Measurements from ENCODE around the gene CCDC38.

Gene CCDC38

DNA sequence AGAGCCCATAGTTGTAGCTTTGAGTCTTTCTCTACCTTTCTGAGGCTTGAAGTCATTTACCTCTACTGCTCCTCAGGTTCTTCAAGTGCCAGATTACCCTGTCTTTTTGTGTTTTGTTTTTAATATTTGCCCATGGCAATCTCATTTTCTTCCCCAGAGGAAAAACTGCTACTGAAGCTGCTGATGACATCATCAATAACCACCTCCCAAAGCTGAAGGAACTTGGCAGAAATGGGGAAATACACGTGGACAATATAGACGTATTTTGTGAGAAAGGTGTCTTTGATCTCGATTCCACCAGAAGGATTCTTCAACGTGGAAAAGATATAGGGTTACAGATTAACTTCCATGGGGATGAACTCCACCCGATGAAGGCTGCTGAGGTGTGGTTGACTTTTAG, 17.8 kb upstream of the CCDC38 start:
- DNase-seq (ENCODE audit: low read depth) = no peak

DNA sequence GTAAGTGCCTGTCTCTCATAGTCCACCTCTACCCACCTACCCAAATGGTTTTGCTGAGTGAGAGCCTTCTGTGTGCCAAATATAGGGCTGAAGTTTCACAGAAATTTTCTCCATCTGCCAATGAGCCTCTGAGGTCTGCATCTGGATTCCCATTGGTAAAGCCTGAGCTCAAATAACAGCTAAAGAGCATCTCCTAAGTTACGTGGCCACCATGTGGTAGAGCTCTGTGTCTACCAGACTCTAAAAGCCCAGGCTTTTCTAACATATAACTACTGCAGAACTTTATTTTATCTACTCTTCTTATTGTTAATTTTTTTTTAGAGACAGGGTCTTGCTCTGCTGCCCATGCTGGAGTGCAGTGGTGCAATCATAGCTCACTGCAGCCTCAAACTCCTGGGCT, 16.7 kb upstream of the CCDC38 start:
- DNase-seq (ENCODE audit: low read depth) = peak; percentile 33

DNA sequence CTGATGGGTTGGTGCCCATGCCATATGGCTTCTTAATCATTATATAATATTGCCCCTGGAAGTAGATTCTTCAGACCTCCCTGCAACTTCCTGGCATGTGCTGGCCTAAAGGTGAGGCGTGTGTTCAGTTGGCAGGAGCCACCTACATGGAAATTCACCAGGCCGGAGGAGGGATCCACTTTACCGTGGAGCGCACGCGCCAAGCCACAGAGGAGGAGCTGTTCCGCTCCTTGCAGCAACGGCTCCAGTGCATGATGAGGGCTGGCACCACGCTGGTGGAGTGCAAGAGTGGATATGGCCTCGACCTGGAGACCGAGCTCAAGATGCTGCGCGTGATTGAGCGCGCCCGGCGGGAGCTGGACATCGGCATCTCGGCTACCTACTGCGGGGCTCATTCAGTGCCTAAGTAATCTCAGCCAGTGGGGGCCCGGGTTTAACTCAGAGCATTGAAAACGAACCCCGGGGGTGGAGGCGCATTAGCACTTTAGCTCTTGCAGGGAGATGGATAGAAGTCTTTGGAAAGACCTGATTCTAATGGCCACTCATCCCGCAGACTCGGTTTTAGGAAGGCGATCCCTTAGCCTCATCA, 14.2 kb upstream of the CCDC38 start:
- DNase-seq (ENCODE audit: low read depth) = no peak

DNA sequence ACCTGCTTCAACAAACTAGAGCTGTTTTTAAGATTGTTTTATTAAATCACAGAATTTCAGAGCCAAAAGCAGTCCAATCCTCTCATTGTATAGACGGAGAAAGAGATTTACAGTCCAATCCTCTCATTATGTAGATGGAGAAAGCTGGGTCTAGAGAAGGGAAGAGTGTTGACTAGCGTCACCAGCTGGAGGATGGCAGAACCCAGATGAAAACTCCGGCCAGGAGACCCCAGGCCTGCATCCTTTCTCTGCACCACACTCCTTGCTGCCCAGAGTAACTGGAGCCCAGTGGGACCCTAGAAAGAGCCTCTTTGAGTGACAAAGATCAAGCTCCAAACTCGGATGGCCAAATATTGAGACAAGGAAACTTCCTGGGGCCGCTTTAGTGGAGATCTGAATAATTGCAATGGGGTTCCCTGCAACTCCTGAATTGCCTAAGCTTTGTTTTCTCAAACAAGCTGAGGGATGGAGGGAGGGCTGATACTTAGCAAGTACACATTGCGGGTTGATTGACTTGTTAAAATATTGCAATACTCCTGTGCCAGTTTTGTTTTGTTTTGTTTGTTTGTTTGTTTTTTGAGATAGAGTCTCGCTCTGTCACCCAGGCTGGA, 13.2 kb upstream of the CCDC38 start:
- no peak for DNase-seq (ENCODE audit: low read depth)

DNA sequence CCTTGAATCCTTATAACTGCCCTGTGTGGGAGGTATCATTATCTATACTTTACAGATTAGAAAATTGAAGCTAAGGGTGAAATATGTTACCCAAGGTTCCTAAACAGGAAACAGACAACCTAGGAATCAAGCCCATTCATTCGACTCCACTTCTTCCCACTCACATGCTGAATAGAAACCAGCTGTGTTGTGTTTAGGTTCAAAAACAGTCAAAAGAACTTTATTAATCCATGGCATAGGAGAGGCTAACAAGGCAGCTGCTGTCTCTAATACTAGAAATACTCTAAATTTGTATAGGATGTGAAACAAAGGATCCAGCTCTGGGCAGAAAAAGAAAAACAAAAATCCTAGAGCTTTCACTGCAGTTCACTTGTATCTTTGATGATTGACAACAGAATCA, 10.6 kb upstream of the CCDC38 start:
- no peak for DNase-seq (ENCODE audit: low read depth)

DNA sequence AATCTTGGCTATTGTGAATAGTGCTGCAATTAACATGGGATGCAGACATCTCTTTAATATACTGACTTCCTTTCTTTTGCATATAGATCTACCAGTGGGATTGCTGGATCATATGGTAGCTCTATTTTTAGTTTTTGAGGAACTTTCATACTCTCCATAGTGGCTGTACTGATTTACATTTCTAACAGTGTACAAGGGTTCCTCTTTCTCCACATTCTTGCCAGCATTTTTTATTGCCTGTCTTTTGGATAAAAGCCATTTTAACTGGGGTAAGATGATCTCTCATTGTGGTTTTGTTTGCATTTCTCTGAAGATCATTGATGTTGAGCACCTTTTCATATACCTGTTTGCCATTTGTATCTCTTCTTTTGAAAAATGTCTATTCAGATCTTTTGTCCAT, 9.1 kb upstream of the CCDC38 start:
- no peak for DNase-seq (ENCODE audit: low read depth)

DNA sequence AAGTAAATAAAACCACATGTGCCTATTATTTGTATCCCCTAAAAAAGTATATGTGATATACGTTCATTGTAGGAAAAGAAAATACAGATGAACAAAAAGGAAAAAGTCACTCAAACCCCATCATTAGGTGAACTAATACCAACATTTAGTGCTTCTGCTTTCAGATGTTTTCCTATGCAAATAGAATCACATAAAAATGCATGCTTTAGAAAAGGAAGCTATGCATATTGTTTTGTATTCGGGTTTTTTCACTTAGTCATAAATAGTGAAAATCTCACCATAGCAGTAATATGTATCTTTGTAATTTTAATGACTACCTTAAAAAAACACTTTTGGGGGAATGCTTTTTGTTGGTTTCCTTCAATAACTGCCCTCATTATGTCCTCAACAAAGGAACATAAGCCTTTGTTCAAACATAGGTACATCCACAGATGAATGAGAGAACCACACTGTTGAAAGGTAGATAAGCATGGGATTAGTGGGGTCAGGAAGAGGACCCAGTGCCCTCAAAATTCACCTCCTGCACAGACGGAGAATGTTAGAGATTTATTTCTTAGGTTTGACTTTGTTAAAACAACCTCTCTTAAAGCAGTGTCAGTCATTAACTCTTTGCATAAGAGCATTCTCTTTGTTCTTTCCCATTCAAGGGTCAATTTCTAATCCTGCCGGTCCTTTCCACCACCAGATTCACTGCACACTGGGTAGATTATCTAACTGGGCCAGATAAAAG, 7.2 kb upstream of the CCDC38 start:
- DNase-seq (ENCODE audit: low read depth) = no peak

DNA sequence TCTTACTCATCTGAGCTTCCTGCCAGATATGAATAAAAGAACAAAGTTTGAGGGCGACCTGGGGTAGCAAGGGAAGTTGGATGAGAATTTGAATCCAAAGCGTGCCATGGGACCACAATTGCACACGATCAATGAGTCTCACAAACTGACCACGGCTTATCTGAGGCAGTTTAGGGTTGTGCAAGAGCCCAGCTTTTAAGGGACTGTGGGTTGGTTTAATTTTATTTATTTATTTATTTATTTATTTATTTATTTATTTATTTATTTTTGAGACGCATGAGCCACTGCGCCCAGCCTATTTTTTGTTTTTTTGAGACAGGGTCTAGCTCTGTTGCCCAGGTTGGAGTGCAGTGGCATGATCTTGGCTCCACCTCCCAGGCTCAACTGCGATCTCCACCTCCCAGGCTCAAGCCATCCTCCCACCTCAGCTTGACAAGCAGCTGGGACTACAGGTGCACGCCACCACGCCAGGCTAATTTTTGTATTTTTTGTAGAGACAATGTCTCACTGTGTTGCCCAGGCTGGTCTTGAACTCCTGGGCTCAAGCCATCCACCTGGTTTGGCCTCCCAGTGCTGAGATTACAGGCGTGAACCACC, 1.8 kb upstream of the CCDC38 start:
- DNase-seq (ENCODE audit: low read depth) = no peak

DNA sequence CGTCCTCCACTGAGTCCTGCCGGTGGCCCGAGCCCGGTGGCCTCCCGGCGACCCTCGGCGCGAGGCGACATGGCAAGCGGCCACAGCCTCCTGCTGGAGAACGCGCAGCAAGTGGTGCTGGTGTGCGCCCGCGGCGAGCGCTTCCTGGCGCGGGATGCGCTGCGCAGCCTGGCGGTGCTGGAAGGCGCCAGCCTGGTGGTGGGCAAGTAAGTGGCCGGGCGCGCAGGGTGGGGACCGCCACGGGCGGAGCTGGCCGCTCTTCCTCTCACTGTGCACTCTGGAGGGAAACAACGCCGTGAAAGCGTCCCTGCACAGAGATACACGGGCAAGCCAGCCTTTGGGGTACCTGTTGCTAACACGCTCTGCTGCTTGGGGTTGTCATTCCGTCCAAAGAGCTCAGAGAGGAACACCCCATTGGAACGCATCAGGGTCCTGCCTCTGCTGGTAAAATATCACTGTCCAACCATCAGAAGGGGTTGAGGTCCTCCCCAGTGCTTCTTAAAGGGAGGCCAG, 972 bp upstream of the CCDC38 start, which contains the start of gene AMDHD1:
TSS of gene AMDHD1 (plus strand) at position 2 of the 513 bp plus-strand sequence. CDS start at position 70, 68 bp downstream.
- peak; percentile 48 for DNase-seq (ENCODE audit: low read depth)

DNA sequence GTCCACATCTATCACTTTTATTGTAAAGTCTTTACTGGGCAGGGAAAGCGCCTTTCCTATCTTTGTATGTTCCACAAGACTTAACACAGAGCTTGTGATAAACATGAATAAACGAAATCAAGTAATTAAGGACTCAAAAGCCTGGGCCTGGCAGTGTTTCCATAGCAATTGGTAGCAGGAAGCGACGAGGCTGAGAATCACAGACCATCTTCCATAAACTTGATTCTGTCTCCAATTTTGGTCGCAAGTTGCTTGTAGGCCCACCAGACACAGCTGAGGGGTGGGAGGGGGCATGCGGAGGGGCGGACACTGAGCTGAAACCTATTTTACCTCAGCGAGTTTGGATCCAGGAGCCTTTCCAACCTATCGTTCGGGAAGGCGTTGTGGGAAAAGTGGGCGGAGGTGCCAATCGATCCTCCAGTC, 302 bp downstream of the CCDC38 start:
- no peak for DNase-seq (ENCODE audit: low read depth)

DNA sequence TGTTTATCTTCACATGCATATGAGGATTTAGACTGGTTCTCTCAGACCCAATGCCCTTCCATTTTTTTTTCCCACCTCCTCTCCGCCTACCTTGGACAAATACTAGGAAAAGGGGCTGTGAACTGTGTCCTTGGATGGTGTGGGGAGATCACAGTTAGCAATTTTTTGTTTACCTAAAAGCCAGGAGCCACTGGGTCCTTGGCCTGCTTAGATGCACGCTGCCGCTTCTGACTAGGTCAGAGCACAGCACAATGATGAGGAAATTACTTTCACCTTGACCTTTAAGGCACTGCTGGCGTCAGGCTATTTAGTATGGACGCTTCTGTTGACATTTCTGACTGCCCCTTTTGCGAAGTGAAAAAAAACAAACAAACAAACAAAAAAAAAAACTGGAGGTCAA, 1.9 kb downstream of the CCDC38 start:
- no peak for DNase-seq (ENCODE audit: low read depth)

DNA sequence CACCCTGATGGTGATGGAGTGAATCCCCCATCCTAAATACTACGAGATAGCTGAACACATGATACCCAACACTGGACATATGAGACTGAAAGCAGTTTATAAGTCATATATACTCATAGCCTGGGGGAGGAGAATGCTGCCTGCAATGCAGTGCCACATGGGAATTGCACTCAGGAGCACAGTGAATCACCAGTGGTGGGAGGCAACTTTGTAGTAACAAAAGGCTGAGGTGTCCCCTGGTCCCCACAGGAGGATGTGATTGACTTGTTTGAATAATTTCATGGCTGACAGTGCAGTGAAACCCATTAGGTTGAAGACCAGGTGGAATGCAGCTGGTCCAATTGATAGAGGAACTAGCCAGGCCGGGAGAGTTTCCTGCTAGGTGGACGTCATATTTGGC, 20.2 kb downstream of the CCDC38 start:
- DNase-seq (ENCODE audit: low read depth) = peak; percentile 0

DNA sequence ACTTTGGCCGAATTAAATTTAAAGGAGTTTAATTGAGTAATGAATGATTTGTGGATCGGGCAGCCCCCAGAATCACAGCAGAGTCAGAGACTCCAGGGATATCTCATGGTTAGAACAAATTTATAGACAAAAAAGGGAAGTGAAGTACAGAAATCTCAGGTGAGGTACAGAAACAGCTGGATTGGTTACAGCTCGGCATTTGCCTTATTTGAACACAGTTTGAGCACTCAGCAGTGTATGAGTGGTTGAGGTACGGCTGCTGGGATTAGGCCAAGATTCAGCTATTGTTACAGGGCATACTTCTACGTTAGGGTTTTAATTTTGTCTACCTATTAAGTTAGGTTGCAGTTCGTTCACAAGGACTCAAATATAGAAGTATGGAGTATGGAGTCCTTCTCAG, 23.3 kb downstream of the CCDC38 start:
- no peak for DNase-seq (ENCODE audit: low read depth)

DNA sequence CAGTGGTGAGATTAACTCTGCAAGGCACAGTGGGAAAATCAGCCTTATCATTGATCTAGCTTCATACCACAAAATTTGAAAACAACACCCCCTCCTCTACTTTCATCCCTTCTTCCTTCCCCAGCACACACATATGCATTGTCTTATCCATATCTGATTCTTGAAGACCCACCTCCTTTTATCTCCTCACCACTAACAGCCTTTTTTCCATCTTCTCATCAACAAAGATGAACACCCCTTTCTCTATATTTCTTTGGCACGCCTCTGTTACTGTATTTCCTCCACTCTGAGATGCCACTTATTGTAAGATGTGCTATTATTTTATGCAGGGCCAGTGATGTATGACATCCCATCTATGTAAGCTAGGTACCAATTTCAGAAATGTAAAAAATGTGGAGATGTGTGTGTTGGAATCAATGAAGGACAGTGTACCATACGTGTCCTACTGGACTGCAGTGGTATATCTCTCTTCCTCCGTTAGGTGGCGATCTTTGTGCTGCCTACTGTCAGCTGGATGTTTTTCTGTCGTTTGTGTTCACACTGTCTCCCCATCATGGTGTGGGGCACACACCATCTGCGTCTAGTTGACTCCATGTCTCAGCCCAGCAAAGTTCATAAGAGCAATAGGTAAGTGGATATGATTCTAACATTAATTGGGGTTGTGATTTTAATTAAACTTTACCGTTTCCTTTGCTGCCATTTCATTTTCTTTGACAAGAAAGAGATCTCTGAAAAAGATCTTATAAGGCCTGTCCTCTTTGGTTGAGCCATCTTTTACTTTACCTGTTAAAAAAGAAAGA, 24.0 kb downstream of the CCDC38 start:
- peak; percentile 61 for DNase-seq (ENCODE audit: low read depth)

DNA sequence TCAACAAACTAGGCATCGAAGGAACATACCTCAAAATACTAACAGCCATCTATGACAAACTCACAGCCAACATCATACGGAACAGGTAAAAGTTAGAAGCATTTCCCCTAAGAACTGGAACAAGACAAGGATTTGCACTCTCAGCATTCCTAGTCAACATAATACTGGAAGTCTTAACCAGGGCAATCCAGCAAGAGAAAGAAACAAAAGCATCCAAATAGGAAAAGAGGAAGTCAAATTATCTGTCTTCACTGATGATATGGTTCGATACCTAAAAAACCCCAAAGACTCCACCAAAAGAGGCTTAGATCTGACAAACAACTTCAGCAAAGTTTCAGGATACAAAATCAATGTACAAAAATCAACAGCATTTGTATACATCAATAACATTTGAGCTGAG, 32.5 kb downstream of the CCDC38 start:
- no peak for DNase-seq (ENCODE audit: low read depth)

DNA sequence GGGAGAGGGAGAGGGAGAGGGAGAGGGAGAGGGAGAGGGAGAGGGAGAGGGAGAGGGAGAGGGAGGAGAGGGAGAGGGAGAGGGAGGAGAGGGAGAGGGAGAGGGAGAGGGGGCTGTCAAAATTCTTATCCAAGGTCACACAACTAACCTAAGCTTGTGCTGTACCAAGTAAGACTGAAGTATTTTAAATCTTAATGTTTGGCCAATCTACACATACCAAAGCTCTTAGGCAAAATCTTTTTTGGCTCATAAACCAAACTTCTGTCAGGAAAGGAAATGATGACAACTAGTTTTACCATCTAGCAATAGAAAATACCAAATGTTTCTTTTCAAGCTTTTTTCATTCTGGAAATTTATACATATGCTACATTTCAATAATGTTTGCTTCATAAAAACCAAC, 33.8 kb downstream of the CCDC38 start:
- DNase-seq (ENCODE audit: low read depth) = peak; percentile 58

DNA sequence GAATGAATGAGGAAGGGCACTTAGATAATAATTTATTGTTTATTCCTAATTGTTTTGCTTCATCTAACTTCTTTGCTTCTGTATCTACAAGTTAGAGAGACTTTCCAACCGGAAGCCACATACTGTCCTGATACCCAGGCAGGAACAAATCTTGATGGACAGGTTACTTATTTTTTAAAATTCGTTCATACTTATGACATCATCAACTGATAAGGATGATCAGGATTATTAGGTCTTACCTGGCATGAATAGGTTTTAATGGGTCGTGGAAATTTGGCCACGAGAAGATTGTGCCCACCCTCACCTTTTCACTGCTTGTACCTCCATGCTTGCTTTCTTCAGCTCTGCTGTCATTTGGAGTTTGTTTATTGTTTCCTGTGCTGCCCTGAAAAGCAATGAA, 44.3 kb downstream of the CCDC38 start:
- DNase-seq (ENCODE audit: low read depth) = no peak

DNA sequence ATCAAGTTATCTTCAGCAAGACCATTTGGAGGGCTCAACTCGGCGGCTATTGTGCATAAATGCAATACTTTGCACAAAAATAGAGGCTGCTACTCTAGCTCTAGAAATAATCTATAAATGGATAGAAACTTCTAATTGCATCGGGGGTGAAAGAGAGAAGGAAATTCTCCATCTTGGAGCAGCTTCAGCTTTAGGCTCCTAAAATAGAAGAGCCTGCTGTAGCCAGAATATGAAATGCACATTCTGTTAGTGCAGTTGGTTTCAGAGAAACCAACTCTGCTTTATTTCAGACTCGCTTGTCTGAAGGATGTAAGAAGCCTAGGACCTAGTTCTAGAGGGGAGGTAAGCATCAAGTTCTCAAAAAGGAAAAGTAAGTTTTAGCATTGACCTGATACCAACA, 45.6 kb downstream of the CCDC38 start:
- no peak for DNase-seq (ENCODE audit: low read depth)

DNA sequence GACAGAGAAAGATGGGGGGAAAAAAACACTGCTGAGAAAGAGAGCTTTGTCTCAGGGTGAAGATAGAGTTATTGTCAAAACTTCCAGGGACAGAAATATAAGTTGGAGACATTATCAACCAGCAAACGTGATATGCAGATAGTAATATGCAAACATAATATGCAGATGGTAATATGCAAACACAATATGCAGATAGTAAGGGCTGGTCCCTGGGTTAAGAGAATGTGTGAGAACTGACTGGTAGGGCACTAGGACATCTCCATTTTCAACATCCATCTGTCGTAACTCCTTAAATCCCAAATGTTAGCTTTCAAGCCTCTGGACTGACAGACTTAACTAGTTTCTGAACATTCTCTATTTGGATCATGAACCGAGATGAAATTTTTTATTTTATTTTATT, 51.5 kb downstream of the CCDC38 start:
- DNase-seq (ENCODE audit: low read depth) = no peak

DNA sequence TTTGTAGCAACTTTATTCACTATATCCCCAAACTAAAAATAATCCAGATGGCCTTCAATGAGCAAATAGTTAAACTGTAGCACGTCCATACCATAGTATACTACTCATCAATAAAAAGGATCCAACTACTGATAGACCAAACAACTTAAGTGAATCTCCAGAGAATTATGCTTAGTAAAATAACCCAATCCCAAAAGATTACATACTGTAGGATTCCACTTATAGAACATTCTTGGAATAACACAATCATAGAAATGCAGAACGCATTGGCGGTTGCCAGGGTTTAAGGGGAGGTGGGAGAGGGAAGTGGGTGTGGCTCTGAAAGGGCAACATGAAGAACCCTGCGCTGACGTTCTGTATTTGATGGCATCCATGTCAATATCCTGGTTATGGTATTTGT, 55.1 kb downstream of the CCDC38 start:
- DNase-seq (ENCODE audit: low read depth) = no peak

DNA sequence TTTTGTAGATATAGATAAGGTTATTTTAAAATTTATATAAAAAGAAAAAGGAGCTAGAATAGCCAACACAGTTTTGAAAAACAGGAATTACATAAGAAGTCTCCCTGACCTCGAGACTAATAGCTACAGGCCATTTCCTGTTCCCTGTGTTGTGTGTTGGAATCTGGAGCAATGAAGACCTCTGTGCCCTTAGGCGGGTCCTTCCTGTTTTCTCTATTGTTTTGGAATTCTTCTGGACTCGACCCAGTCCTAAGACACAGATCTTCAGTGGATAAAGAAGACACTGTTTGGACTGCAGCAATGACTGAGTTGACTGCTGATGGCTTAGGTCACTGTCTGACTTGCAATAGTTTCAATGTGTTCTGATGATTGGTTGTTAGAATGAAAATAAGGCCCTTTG, 57.4 kb downstream of the CCDC38 start:
- peak; percentile 48 for DNase-seq (ENCODE audit: low read depth)

DNA sequence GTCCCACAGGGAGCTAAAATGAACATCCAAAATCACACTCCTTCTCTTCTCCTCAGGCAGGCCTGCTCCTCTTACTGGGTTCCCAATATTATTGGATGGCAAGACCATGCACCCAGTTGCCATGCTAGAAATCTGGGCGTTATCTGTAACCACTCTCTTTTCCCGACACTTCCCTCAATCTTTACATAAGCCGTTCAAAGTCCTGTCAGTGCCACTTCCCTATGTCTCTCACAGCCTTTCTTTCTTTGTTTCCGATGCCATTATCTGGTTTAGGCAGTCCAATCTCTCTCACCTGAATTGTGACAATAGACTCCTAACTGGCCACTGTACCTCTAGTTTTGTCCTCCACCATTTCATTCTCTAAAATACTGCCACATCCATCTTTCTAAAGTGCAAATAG, 59.5 kb downstream of the CCDC38 start:
- no peak for DNase-seq (ENCODE audit: low read depth)

Data from EH (cell line).